ENCODE data around the gene UNK.
"Not testable (repeated sequence)": the region's sequence is repeated elsewhere in the genome, so short reads cannot be mapped to it uniquely, and the experiment has no call there.

The UNK gene

GRCh38 chr17:75837899-75838298 is 53.3 kb downstream of the UNK start:
- no peak for DNase-seq

- no peak for DNase-seq
Measured at GRCh38 chr17:75838410-75838809, 53.8 kb downstream of the UNK start.

- no peak for DNase-seq
Measured at GRCh38 chr17:75839942-75840798, 55.6 kb downstream of the UNK start.

DNA sequence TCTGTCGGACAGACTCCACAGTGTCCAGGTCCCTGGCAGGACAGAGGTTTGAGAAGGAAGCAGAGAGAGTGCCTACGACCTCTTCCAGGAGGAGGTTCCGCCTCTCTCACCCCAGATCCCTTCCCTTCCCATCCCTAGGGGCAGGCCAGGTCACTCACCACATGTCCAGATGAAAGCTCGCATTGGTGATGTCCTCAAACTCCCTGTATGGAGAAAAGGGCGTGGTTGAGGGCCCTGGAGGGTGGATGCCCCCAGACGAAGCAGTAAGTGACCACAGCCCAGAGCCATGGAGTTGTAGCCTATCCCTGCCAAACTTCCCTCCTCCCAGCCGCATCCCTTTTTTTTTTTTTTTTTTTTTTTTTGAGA is 56.2 kb downstream of the UNK start:
- no peak for DNase-seq

DNA sequence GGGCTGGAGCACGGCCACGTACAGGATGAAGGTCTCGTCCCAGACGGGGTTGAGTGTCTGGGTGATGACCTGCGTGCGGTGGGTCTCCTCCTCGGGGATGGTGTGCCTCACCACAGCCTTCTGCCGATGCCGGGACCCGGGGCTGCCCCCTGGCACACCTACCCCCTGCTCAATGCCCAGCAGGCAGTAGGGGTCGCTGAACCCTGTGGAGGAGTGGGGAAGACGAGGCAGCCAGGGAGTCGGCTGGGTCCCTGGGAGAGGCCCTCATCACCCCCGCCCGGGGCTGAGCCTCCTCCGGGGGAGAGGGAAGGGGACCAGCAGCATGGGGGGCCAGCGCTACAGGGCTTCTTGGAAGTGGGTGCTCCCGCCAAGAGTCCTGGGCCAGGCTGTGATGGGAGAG is 57.8 kb downstream of the UNK start:
- DNase-seq = no peak

DNA sequence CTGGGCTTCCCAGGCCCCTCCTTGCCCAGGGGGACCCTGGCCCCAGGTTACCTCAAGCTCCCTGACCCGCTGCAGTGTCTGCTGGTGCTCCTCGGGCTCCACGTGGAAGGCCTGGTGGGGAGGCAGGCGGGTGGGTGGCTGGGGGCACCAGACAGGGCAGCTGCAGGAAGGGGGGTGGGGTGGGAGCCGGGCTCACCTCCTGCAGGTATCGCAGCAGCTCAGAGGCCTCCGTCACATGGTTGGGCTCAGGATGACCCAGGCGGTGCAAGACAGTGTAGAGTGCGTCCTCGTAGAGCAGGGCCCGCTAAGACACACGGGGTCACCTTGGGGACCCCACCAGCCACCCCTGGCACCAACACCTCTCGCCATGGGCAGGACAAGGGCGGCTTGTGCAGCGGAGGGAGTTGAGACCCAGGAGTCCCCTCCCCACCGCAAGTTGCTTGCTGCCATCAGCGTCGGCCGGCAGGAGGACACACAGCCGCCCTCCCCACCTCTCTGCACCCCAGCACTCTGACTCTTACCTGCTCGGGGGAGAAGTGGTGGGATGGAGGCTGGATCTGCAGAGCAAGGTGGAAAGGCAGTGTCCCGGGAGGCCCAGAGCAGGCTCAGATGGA is 58.5 kb downstream of the UNK start:
- DNase-seq = no peak

- DNase-seq = peak; percentile 65
Measured at GRCh38 chr17:75843577-75844529, 59.2 kb downstream of the UNK start, which contains the start of gene UNC13D. Gene UNC13D (minus strand): TSS chr17:75844404. CDS start chr17:75844337, 67 bp downstream.

GRCh38 chr17:75844530-75845057 is 60.0 kb downstream of the UNK start:
- no peak for DNase-seq

DNA sequence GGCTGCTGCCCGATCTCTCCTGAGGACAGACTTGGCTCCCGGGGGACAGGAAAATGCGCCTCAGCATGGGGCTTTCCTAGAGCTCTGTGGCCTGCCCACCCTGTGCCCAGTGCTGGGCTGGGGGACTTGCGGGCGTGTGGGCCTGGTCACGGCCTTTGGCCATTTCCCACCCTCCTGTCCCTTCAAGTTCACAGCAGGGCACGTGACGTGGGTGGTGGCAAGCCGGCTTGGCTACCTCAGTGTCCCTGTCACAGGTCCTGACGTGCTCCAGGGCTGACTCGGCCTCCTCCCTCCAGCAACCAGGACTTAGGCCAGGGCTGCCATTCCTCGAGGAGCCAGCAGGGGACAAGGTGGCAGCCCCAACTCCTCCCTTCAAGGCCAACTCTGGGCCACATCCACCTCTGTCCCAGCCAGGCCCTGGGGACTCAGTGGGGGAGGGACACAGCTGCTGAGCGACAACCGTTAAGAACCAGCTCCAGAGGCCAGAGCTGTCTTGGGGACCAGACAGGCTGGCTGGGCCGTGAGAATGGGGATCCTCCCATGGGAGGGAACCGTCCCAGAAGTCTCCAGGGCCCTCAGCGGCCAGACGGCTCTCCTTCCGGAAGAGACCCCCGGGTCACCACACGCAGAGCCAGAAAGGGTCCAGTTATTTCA is 60.6 kb downstream of the UNK start:
- DNase-seq = peak; percentile 59

DNA sequence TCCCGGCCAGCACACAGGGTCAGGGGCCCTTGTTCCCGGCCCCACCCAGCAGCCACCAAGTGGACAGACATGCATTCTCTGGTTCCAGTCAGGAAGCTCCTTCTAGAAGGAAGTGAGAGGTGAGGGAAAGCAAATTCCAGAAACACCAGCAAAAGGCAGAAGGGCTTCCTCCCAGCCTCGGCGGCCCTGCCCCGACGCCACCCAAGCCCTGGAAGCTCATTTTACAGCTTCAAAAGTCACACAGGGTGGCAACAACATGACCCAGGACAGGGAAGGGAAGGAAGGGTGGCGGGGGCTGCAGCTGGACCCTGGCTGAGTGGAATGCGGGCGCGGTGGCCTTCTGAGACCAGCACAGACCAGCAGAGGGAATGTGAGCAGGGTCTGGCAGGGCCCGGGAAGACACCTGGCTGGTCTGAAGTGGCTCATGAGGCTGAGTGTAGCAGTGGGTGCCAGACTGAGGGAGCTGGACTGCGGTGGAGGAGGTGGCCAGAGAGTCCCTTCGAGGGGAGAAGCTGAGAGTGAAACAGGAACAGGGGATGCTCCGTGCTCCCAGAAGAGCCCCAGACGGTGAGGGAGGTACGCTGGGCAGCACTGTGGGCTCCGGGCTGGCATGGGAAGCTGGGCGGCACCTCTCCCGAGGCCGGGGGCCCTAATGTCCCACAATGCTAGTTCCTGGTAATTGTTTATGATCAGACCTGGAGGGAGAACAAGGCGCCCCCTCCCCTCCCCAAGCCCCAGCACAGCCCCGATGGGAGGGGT is 61.5 kb downstream of the UNK start:
- no peak for DNase-seq

DNA sequence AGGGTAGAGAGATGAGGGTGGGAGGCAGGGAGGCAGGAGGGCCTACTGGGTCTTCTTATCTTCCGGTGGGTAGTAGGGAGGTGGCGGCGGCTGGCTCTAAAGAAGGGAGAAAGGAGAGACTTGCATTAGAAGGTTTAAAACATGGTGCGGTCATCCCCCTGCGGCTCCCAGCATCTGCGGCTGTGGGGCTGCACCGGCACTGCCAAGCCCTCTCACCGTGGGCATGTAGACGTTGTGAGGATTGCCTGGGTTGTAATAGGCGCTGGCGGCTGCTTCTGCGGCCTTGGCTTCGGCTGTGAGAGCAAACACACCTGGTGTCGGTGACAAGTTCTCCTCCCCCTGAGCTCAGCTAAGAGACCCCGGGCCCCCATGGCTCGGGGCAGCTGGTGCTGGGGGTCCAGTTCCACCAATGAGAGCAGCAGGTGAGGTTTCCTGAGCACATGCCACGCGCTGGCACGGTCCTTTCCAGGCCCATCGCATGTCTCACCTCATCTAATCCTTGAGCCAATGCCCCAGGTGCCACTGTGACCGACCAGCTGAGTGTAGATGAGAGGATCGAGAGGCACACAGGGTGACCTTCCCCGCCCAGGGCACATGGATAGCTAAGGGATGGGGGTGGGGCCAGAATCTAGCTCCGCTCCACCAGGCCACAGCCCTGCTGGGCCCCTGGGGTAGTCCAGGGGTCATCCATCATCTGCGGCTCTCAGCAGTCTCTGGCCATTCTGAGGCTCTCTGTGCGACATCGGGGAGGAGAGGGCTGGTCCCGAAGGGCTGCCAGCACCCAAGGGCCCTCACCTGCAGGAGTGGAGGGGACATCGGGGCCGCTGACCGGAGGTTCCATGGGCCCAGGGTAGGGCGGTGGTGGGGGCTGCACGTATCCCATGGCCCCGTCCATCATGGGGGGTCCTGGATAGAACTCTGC is 62.3 kb downstream of the UNK start:
- no peak for DNase-seq

DNA sequence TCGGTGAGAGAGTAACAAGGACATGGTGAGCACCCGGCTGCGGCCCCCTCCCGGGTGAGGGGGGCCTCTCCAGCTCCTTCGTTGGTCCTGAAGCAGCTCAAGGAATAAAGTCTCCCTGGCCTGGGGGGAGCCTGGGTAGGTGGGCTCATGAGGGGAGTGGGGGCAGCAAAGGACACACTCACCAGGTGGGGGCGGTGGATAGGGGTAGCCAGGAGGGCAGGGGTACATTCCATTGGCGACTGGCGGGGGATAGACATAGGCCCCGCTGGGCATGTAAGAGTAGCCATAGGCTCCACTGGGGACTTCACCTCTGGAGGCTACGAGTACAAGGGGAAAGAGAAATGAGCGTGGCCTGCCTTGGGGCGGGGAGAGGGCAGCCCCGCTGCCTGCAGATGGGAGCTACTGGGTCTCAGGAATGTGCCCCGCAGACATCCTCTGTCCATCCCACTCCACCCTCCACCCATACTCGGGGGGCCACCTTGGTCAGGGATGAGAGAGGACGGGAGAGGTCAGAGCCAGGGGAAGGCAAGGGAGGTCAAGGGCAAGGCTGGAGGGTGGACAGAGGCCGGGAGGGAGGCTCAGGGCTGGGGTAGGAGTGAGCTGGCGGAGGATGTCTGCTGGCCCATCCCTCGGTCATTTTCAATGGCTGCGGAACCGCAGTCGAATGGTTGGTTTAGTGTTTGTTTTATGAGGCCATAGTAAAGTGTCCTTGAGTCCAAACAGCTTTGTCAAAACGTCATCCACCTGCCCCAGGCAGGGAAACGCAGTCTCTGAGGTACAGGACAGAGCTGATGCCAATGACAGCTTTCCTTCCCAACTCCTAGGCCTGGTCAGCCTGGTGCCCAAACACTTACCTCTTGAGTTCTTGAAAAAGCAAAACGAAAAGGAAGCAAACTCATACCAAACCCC is 63.3 kb downstream of the UNK start:
- no peak for DNase-seq

DNA sequence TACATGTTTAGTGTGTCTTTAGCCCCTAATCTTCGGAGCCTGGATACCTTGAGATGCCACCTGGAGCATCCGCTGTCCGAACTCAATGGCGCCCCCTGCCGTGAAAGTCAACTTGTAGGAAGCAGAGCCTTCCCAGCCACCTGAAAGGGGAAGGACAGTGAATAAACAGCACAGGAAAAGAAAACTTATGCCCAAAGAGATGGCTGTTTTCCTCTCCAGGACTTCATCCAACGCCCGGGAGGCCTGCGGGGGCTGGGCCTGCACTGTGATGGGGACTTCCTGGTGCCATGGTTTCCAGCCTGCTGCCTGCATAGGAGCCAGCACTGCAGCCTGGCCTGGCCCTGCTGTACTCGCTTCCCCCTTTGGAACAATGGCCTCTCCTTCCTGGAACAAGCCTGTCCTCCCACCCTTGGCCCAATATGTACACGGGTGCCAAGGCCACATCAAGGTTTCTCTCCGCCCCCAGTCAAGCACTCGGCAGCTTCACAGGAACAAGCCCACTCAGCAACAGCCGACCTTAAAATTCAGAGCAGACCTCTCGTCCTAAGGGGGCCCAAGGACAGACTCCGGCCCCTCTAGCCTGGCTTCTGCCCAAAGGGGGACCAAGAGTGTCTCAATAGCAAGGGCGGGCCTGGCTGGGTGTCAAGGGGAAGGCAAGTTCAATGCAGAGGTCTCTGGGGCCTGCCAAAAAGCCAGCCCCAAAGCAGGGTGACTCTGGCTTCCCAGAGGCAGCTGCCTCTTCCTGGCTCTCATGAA is 64.1 kb downstream of the UNK start:
- no peak for DNase-seq

GRCh38 chr17:75849279-75849646 is 64.7 kb downstream of the UNK start:
- no peak for DNase-seq

- DNase-seq = no peak
Measured at GRCh38 chr17:75849724-75850123, 65.1 kb downstream of the UNK start.

- no peak for DNase-seq
Measured at GRCh38 chr17:75850928-75851692, 66.5 kb downstream of the UNK start.

GRCh38 chr17:75851693-75851991 is 67.0 kb downstream of the UNK start:
- DNase-seq = not testable (repeated sequence)

GRCh38 chr17:75853433-75853832 is 68.8 kb downstream of the UNK start:
- no peak for DNase-seq

All from KG1 (cell line).